Activated CD8-positive, alpha-beta T cell treated with anti-CD3 and anti-CD28 coated beads for 36 hours (primary cell): ENCODE measurements around the gene SYNGAP1. TPM values are rescaled to one million over a fixed set of nuclear protein-coding genes. Genes with fewer than 3 reads are reported as not detected.

Experiments
- ATAC-seq: fragments of 200-7000 bp; cut with Tn5 transposase; one replicate; pipeline ENCODE4 v1.10.0; 2021; ENCODE audit warnings: mild to moderate bottlenecking, moderate library complexity
- CTCF ChIA-PET: fragments of 350-600 bp; sonication (Branson Sonifier 250); formaldehyde crosslinking; loops from one replicate; lab custom pipeline; 2021; ENCODE audit warnings: antibody characterized with exemption; lab: Charles Lee
- POLR2A ChIA-PET: fragments of 350-600 bp; sonication (Branson Sonifier 250); formaldehyde crosslinking; loops from one replicate; lab custom pipeline; 2021; ENCODE audit warnings: antibody characterized with exemption; lab: Charles Lee
- DNase-seq: peaks from one replicate; pipeline ENCODE4 v3.0.0-alpha.2; 2020
- H3K27ac Mint-ChIP-seq: one replicate; pipeline ENCODE4 v1.8.0; 2021; ENCODE audit warnings: mild to moderate bottlenecking, mixed read lengths
- H3K27me3 Mint-ChIP-seq: one replicate; pipeline ENCODE4 v1.8.0; 2021; ENCODE audit warnings: mixed read lengths
- H3K36me3 Mint-ChIP-seq: one replicate; pipeline ENCODE4 v1.8.0; 2021; ENCODE audit warnings: low read depth, mixed read lengths
- H3K4me1 Mint-ChIP-seq: one replicate; pipeline ENCODE4 v1.8.0; 2021; ENCODE audit warnings: low read depth, mixed read lengths
- H3K4me3 Mint-ChIP-seq: one replicate; pipeline ENCODE4 v1.8.0; 2021; ENCODE audit warnings: mild to moderate bottlenecking, moderate library complexity, mixed read lengths
- H3K9me3 Mint-ChIP-seq: one replicate; pipeline ENCODE4 v1.8.0; 2021; ENCODE audit warnings: mixed read lengths
- intact Hi-C: fragments of 100-400 bp; cut with micrococcal nuclease; formaldehyde crosslinking; loops from one replicate; pipeline ENCODE4 v1.10.0; 2022
- total RNA-seq, 2 experiments: library from RNA; stranded (reverse); gene quantifications; one replicate each; pipeline ENCODE4 v1.2.3, GENCODE V29; 2021
- TF ChIP-seq, protein P1 (sequence below): fragments of 200-600 bp; IDR thresholded peaks from one replicate; pipeline ENCODE4 v1.8.0; 2022; ENCODE audit warnings: antibody characterized with exemption, mild to moderate bottlenecking

SYNGAP1 gene
- total RNA-seq, 2 experiments from 2014 or later = 57.9 to 67.0 TPM

DNA sequence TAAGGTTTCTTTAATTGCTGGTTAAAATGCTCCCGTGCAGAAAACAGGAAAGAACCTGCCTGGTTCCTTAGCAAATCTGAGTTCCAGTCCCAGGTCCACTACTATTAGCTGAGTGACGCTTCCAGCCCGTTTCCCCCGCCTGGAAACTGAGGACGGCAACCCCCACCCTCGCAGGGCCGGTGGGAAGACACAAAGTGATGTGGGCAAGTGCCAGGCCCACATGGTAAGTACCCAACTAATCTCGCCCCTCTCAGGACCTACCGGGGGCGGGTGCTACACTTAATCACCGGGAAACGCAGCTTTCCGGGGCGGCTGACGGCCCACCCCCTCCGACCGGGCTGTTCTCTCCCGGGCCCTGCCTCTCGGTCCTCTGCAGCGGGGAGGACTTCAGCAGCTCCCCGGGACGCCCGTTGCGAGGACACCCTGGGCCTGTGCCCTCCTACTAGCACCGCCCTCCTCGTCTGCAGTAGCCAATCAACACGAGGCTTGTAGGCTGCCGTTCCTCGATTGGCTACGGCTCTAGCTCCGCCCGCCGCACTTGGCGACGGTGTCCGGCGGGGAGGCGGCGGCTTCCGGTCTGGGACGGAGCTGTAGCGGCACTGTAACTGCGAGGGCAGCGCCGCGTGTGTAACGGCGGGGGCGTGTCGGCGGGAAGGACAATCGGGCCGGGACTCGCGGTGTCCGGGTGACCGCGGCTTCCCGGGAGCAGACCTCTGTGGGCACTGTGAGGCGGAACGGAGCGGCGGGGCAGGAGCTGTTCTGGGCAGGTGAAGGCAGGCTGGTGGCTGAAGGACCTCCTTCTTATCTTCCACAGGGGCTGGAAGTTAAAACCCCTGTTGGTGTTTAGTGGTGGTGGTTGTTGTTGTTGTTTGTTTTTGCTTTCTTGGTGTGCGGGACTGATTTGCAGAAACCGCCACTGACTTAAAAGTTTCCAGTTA, 34.4 kb downstream of the SYNGAP1 start, which contains the start of gene ZBTB9:
TSS of gene ZBTB9 (plus strand) at position 568 of the 938 bp plus-strand sequence. CDS start 525 bp downstream, outside the sequence.
- intact Hi-C loops = loop anchor here (10.0 kb wide), 1 partner anchor 121 kb away; no protein-coding TSS in a partner anchor
- TF ChIP-seq, protein P1, sequence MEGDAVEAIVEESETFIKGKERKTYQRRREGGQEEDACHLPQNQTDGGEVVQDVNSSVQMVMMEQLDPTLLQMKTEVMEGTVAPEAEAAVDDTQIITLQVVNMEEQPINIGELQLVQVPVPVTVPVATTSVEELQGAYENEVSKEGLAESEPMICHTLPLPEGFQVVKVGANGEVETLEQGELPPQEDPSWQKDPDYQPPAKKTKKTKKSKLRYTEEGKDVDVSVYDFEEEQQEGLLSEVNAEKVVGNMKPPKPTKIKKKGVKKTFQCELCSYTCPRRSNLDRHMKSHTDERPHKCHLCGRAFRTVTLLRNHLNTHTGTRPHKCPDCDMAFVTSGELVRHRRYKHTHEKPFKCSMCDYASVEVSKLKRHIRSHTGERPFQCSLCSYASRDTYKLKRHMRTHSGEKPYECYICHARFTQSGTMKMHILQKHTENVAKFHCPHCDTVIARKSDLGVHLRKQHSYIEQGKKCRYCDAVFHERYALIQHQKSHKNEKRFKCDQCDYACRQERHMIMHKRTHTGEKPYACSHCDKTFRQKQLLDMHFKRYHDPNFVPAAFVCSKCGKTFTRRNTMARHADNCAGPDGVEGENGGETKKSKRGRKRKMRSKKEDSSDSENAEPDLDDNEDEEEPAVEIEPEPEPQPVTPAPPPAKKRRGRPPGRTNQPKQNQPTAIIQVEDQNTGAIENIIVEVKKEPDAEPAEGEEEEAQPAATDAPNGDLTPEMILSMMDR = no peak
- peak within 1 kb of the TSS; percentile 90 for H3K27ac Mint-ChIP-seq
- H3K9me3 Mint-ChIP-seq = no peaks in the 10 kb centered on the region
- H3K27me3 Mint-ChIP-seq = no peaks in the 10 kb centered on the region
- peaks cover 29% of the 10 kb centered on the region for H3K4me1 Mint-ChIP-seq
- H3K36me3 Mint-ChIP-seq = peaks cover 24% of the 10 kb centered on the region
- peak; percentile 99 for ATAC-seq
- ChIA-PET POLR2A (interaction anchor here (0.7 to 2.1 kb wide), 14 partner anchors 9 to 177 kb away, joined by 3 to 14 read pairs (median 3); partner anchors contain the start of genes B3GALT4 and ZBTB22), CTCF (interaction anchor here (0.6 to 1.6 kb wide), 7 partner anchors 18 to 154 kb away, joined by 3 to 10 read pairs (median 4); partner anchors contain the start of gene BAK1)
- DNase-seq = peak; percentile 96
- peak within 1 kb of the TSS; percentile 84 for H3K4me3 Mint-ChIP-seq

DNA sequence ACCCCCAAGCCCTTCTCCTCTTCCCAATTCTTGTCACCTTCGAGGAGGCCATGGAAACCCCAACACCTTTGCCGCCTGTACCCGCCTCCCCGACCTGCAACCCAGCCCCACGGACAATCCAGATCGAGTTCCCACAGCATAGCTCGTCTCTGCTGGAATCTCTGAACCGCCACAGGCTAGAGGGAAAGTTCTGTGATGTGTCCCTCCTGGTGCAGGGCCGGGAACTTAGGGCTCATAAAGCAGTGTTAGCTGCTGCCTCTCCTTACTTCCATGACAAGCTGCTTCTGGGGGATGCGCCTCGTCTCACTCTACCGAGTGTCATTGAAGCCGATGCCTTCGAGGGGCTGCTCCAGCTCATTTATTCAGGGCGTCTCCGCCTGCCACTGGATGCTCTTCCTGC, 35.2 kb downstream of the SYNGAP1 start:
- no peak for ATAC-seq
- TF ChIP-seq, protein P1 = no peak
- H3K4me3 Mint-ChIP-seq = peak overlapping the region; percentile 84
- DNase-seq = no peak
- H3K27me3 Mint-ChIP-seq = no peaks in the 10 kb centered on the region
- intact Hi-C loops = loop anchor here (10.0 kb wide), 1 partner anchor 120 kb away; no protein-coding TSS in a partner anchor
- POLR2A ChIA-PET = interaction anchor here (0.8 to 2.1 kb wide), 7 partner anchors 15 to 138 kb away, joined by 3 to 14 read pairs (median 5); partner anchors contain the start of gene ZBTB22
- peak overlapping the region; percentile 90 for H3K27ac Mint-ChIP-seq
- H3K36me3 Mint-ChIP-seq = peaks cover 24% of the 10 kb centered on the region
- peaks cover 29% of the 10 kb centered on the region for H3K4me1 Mint-ChIP-seq
- no peaks in the 10 kb centered on the region for H3K9me3 Mint-ChIP-seq
- CTCF ChIA-PET = interaction anchor here (0.6 to 1.6 kb wide), 3 partner anchors 24 to 131 kb away, joined by 3 to 10 read pairs (median 3); no protein-coding TSS in a partner anchor

DNA sequence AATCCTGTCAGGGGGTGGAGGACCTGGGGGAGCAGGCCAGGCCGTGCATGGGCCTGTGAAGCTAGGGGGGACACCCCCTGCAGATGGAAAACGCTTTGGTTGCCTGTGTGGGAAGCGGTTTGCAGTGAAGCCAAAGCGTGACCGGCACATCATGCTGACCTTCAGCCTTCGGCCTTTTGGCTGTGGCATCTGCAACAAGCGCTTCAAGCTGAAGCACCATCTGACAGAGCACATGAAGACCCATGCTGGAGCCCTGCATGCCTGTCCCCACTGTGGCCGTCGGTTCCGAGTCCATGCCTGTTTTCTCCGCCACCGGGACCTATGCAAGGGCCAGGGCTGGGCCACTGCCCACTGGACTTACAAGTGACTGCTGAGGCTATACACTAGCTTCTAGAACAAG, 36.3 kb downstream of the SYNGAP1 start:
- H3K4me1 Mint-ChIP-seq = peaks cover 29% of the 10 kb centered on the region
- H3K27me3 Mint-ChIP-seq = no peaks in the 10 kb centered on the region
- peaks cover 22% of the 10 kb centered on the region for H3K36me3 Mint-ChIP-seq
- intact Hi-C loops = loop anchor here (10.0 kb wide), 1 partner anchor 119 kb away; no protein-coding TSS in a partner anchor
- DNase-seq = no peak
- no peak for ATAC-seq
- H3K27ac Mint-ChIP-seq = no peak overlapping the region
- no peak overlapping the region for H3K4me3 Mint-ChIP-seq
- TF ChIP-seq, protein P1 = no peak
- ChIA-PET POLR2A (no interaction called here), CTCF (interaction anchor here (0.7 kb wide), 1 partner anchor 244 kb away, joined by 4 read pairs; no protein-coding TSS in a partner anchor)
- no peaks in the 10 kb centered on the region for H3K9me3 Mint-ChIP-seq

DNA sequence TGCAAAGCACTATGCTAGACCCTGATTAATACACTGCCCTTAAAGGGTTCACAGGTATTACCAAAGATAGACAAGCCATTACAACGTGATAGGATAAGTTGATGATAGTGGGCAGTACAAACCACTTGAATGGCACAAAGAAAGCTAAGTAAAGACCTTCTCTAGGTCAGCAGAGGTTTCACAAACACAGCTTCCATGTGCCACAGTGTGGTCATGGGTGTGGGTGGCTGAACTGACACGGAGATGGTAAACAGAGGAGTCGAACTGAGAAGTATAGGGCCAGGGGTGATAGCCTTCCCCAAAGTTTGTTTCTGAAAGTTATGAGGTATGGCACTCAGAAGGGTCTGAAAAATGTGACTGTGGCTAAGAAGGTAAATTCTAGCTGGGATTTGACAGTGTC, 38.8 kb downstream of the SYNGAP1 start:
- Mint-ChIP-seq H3K27me3 (no peaks in the 10 kb centered on the region), H3K9me3 (no peaks in the 10 kb centered on the region), H3K4me3 (no peak overlapping the region), H3K4me1 (peaks cover 18% of the 10 kb centered on the region), H3K27ac (no peak overlapping the region), H3K36me3 (peaks cover 22% of the 10 kb centered on the region)
- ChIA-PET POLR2A (interaction anchor here (1.2 to 1.3 kb wide), 2 partner anchors 8 to 14 kb away, joined by 3 read pairs; no protein-coding TSS in a partner anchor), CTCF (interaction anchor here (0.8 kb wide), 1 partner anchor 9 kb away, joined by 3 read pairs; no protein-coding TSS in a partner anchor)
- TF ChIP-seq, protein P1 = no peak
- ATAC-seq (no peak), DNase-seq (no peak)
- intact Hi-C loops = loop anchor here (10.0 kb wide), 1 partner anchor 116 kb away; no protein-coding TSS in a partner anchor
